Raji (cell line): Measurements from ENCODE around the gene RNPS1.

Experiments
- POLR2A ChIP-seq: IDR thresholded peaks from 2 replicates; pipeline ENCODE4 v1.6.1; 2011; ENCODE audit warnings: low read depth, low read length, control low read depth; ENCODE audit not compliant: insufficient read depth

RNPS1 gene

GRCh38 chr16:2286550-2286949, 18.6 kb upstream of the RNPS1 start:
- no peak for TF ChIP-seq POLR2A

- TF ChIP-seq POLR2A = no peak
Measured at GRCh38 chr16:2285731-2286191, 17.8 kb upstream of the RNPS1 start.

GRCh38 chr16:2284797-2285576, 17.1 kb upstream of the RNPS1 start:
- no peak for TF ChIP-seq POLR2A

- no peak for TF ChIP-seq POLR2A
Measured at GRCh38 chr16:2284001-2284770, 16.3 kb upstream of the RNPS1 start.

GRCh38 chr16:2282866-2283555, 15.1 kb upstream of the RNPS1 start:
- TF ChIP-seq POLR2A = no peak

- TF ChIP-seq POLR2A = no peak
Measured at GRCh38 chr16:2282262-2282661, 14.3 kb upstream of the RNPS1 start.

GRCh38 chr16:2280981-2281542, 13.1 kb upstream of the RNPS1 start:
- no peak for TF ChIP-seq POLR2A

GRCh38 chr16:2280461-2280860, 12.5 kb upstream of the RNPS1 start:
- no peak for TF ChIP-seq POLR2A

GRCh38 chr16:2278956-2279800, 11.3 kb upstream of the RNPS1 start:
- no peak for TF ChIP-seq POLR2A

- no peak for TF ChIP-seq POLR2A
Measured at GRCh38 chr16:2278272-2278608, 10.3 kb upstream of the RNPS1 start.

GRCh38 chr16:2277466-2278271, 9.7 kb upstream of the RNPS1 start:
- no peak for TF ChIP-seq POLR2A

- TF ChIP-seq POLR2A = no peak
Measured at GRCh38 chr16:2276368-2277195, 8.7 kb upstream of the RNPS1 start.
